Measurements from ENCODE around the gene ATP1B2. TPM values are rescaled to one million over a fixed set of nuclear protein-coding genes. Genes with fewer than 3 reads are reported as not detected.

ATP1B2 gene
- total RNA-seq, 1 experiment from 2014 or later: 29.1 TPM

Other genes starting within 250 kb of the ATP1B2 start
- gene TMEM256, start 246.8 kb upstream of the ATP1B2 start, total RNA-seq (2021): 132 to 180 TPM (median 178 TPM) in 3 replicates
- gene NLGN2, start 243.1 kb upstream of the ATP1B2 start, total RNA-seq (2021): 76.7 to 112 TPM (median 96.9 TPM) in 3 replicates
- gene SPEM1, start 230.6 kb upstream of the ATP1B2 start, total RNA-seq (2021): 0.18 to 0.35 TPM in 2 of 3 replicates, not detected in the other
- gene SPEM2, start 225.3 kb upstream of the ATP1B2 start, total RNA-seq (2021): 0.13 TPM in 1 of 3 replicates, not detected in the others
- not detected in 3 replicates for gene SPEM3, start 222.1 kb upstream of the ATP1B2 start, total RNA-seq (2021)
- 13.5 to 15.3 TPM (median 13.9 TPM) in 3 replicates for gene TMEM102, start 215.5 kb upstream of the ATP1B2 start, total RNA-seq (2021)
- gene FGF11, start 211.4 kb upstream of the ATP1B2 start, total RNA-seq (2021): 19.8 to 29.1 TPM (median 28.0 TPM) in 3 replicates
- 16.0 to 21.5 TPM (median 20.8 TPM) in 3 replicates for gene CHRNB1, start 205.9 kb upstream of the ATP1B2 start, total RNA-seq (2021)
- gene ZBTB4, start 171.3 kb upstream of the ATP1B2 start, total RNA-seq (2021): 14.6 to 17.0 TPM (median 16.2 TPM) in 3 replicates
- gene SLC35G6, start 169.5 kb upstream of the ATP1B2 start, total RNA-seq (2021): 0.16 to 0.26 TPM (median 0.18 TPM) in 3 replicates
- gene POLR2A, start 166.6 kb upstream of the ATP1B2 start, total RNA-seq (2021): 166 to 170 TPM (median 170 TPM) in 3 replicates
- 8.1 to 10.5 TPM (median 10.2 TPM) in 3 replicates for gene TNFSF12, start 101.9 kb upstream of the ATP1B2 start, total RNA-seq (2021)
- gene TNFSF13, start 92.2 kb upstream of the ATP1B2 start, total RNA-seq (2021): 2.2 to 3.2 TPM (median 2.9 TPM) in 3 replicates
- 72.2 to 85.4 TPM (median 75.2 TPM) in 3 replicates for gene SENP3, start 89.0 kb upstream of the ATP1B2 start, total RNA-seq (2021)
- gene CD68, start 71.3 kb upstream of the ATP1B2 start, total RNA-seq (2021): 0.41 to 0.87 TPM (median 0.72 TPM) in 3 replicates
- gene MPDU1, start 67.1 kb upstream of the ATP1B2 start, total RNA-seq (2021): 55.3 to 57.7 TPM (median 57.0 TPM) in 3 replicates
- 15.2 to 19.9 TPM (median 17.5 TPM) in 3 replicates for gene SOX15, start 60.8 kb upstream of the ATP1B2 start, total RNA-seq (2021)
- gene FXR2, start 36.0 kb upstream of the ATP1B2 start, total RNA-seq (2021): 32.5 to 35.1 TPM (median 33.3 TPM) in 3 replicates
- 68.3 to 75.8 TPM (median 73.1 TPM) in 3 replicates for gene SAT2, start 23.1 kb upstream of the ATP1B2 start, total RNA-seq (2021)
- 0.83 to 1.2 TPM (median 1.1 TPM) in 3 replicates for gene SHBG, start 20.8 kb upstream of the ATP1B2 start, total RNA-seq (2021)
- 173 to 179 TPM (median 176 TPM) in 3 replicates for gene TP53, start 36.6 kb downstream of the ATP1B2 start, total RNA-seq (2021)
- 35.5 to 37.3 TPM (median 37.2 TPM) in 3 replicates for gene WRAP53, start 37.6 kb downstream of the ATP1B2 start, total RNA-seq (2021)
- 14.3 to 14.7 TPM (median 14.5 TPM) in 3 replicates for gene EFNB3, start 54.3 kb downstream of the ATP1B2 start, total RNA-seq (2021)
- gene DNAH2, start 66.8 kb downstream of the ATP1B2 start, total RNA-seq (2021): 0.17 to 0.34 TPM (median 0.27 TPM) in 3 replicates
- 13.2 to 16.1 TPM (median 15.8 TPM) in 3 replicates for gene KDM6B, start 183.3 kb downstream of the ATP1B2 start, total RNA-seq (2021)
- gene TMEM88, start 204.1 kb downstream of the ATP1B2 start, total RNA-seq (2021): 2.9 to 3.9 TPM (median 3.6 TPM) in 3 replicates
- 41.8 to 46.3 TPM (median 43.4 TPM) in 3 replicates for gene NAA38, start 206.6 kb downstream of the ATP1B2 start, total RNA-seq (2021)
- gene CYB5D1, start 207.1 kb downstream of the ATP1B2 start, total RNA-seq (2021): 14.0 to 15.2 TPM (median 14.3 TPM) in 3 replicates
- gene CHD3, start 237.9 kb downstream of the ATP1B2 start, total RNA-seq (2021): 38.9 to 42.0 TPM (median 39.5 TPM) in 3 replicates

Measured in WTC11 (cell line).